Measurements from ENCODE around the gene ESYT2.

DNA sequence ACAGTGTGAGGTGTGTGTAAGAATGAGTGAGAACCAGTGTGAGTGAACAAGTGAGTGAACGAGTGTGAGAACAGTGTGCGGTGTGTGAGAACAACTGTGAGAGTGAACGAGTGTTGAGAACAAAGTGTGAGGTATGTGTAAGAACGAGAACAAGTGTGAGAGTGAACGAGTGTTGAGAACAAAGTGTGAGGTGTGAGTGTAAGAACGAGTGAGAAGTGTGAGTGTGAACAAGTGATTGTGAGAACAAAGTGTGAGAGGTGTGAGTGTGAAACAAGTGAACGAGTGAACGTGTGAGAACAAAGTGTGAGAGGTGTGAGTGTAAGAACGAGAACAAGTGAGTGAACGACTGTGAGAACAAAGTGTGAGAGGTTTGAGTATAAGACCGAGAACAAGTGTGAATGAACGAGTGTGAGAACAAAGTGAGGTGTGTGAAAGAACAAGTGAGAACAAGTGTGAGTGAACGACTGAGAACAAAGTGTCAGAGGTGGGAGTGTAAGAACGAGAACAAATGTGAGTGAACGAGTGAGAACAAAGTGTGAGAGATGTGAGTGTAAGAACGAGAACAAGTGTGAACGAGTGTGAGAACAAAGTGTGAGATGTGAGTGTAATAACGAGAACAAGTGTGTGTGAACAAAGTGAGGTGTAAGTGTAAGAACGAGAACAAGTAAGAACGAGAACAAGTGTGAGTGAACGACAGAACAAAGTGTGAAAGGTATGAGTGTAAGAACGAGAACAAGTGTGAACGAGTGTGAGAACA lies 47.9 kb downstream of the ESYT2 start:
- TF ChIP-seq FOSL1 (IDR thresholded peaks at IDR 0.05; ENCODE audit: low read depth) (no peak), ELF1 (IDR thresholded peaks at IDR 0.05; ENCODE audit: borderline replicate concordance, low read depth) (no peak), YY1 (IDR thresholded peaks at IDR 0.05; ENCODE audit: extremely low read depth, insufficient replicate concordance, low read depth, low read length) (no peak), POLR2A (IDR thresholded peaks at IDR 0.05; ENCODE audit: borderline replicate concordance, extremely low read depth, insufficient read depth, insufficient read length) (no peak), EZH2 (IDR thresholded peaks at IDR 0.05) (no peak), SP1 (IDR thresholded peaks at IDR 0.05; ENCODE audit: low read depth) (no peak), ZFX (IDR thresholded peaks at IDR 0.05) (no peak), EZH2phosphoT487 (IDR thresholded peaks at IDR 0.05; ENCODE audit: borderline replicate concordance) (no peak), CEBPB (IDR thresholded peaks at IDR 0.05; ENCODE audit: low read depth) (no peak), TCF7L2 (IDR thresholded peaks at IDR 0.05; ENCODE audit: borderline replicate concordance, extremely low read depth, insufficient read depth, insufficient read length) (no peak), POLR2AphosphoS5 (IDR thresholded peaks at IDR 0.05; ENCODE audit: low read depth, low read length) (no peak)
- TF ChIP-seq, protein P1, sequence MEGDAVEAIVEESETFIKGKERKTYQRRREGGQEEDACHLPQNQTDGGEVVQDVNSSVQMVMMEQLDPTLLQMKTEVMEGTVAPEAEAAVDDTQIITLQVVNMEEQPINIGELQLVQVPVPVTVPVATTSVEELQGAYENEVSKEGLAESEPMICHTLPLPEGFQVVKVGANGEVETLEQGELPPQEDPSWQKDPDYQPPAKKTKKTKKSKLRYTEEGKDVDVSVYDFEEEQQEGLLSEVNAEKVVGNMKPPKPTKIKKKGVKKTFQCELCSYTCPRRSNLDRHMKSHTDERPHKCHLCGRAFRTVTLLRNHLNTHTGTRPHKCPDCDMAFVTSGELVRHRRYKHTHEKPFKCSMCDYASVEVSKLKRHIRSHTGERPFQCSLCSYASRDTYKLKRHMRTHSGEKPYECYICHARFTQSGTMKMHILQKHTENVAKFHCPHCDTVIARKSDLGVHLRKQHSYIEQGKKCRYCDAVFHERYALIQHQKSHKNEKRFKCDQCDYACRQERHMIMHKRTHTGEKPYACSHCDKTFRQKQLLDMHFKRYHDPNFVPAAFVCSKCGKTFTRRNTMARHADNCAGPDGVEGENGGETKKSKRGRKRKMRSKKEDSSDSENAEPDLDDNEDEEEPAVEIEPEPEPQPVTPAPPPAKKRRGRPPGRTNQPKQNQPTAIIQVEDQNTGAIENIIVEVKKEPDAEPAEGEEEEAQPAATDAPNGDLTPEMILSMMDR (IDR thresholded peaks at IDR 0.05 in 2 of 3, conservative IDR thresholded peaks at IDR 0.05 in 1 of 3; ENCODE audit: borderline replicate concordance in 1 of 3, insufficient read depth in 1 of 3, low read depth in 2 of 3, low read length in 2 of 3) = no peak

All from HCT116 (cell line).